ENCODE measurements around the gene CNTNAP2.

CNTNAP2 gene

GRCh38 chr7:146713934-146714333, 597.3 kb downstream of the CNTNAP2 start:
- Histone ChIP-seq H3K4me1 (ENCODE audit: control insufficient read depth, insufficient read depth, low read length) (no peaks in the 10 kb centered on the region), H3K4me3 (ENCODE audit: insufficient read depth, low read depth, low read length) (no peak overlapping the region), H3K36me3 (ENCODE audit: control insufficient read depth, insufficient read depth, low read length) (no peaks in the 10 kb centered on the region), H3K27me3 (ENCODE audit: control insufficient read depth, insufficient read depth, low read length, poor library complexity, severe bottlenecking) (no peaks in the 10 kb centered on the region), H3K27ac (ENCODE audit: insufficient read depth, low read depth, low read length, poor library complexity, severe bottlenecking) (no peak overlapping the region), H3K9me3 (ENCODE audit: control insufficient read depth, low read length) (no peaks in the 10 kb centered on the region)
- 95% methylated on average over 3 of the region's 3 CpGs for WGBS, 2 experiments

DNA sequence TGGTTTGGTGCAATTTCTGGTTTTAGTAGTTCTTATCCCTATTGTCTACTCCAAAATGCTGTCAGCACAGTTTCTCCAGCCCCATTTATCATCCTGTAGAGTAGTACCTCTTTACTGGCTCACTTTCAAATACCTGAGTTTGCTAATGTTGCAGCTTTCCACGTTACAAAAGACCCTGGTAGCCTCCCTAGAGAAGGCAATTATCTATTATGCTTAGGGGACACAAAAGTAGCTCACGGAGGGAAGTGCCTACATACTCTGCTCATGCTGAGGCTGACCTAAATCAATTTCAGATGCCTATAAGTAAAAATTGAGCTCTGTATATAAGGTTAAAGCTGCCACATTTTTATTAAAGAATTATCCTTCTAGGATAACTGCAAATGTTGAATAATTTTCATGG, 603.6 kb downstream of the CNTNAP2 start:
- Histone ChIP-seq H3K27me3 (ENCODE audit: control insufficient read depth, insufficient read depth, low read length, poor library complexity, severe bottlenecking) (no peaks in the 10 kb centered on the region), H3K36me3 (ENCODE audit: control insufficient read depth, insufficient read depth, low read length) (no peaks in the 10 kb centered on the region), H3K27ac (ENCODE audit: insufficient read depth, low read depth, low read length, poor library complexity, severe bottlenecking) (no peak overlapping the region), H3K4me1 (ENCODE audit: control insufficient read depth, insufficient read depth, low read length) (no peaks in the 10 kb centered on the region), H3K9me3 (ENCODE audit: control insufficient read depth, low read length) (no peaks in the 10 kb centered on the region), H3K4me3 (ENCODE audit: insufficient read depth, low read depth, low read length) (no peak overlapping the region)
- WGBS, 2 experiments = 16 to 40% methylated on average over 2 of the region's 2 CpGs

GRCh38 chr7:146722986-146723385, 606.4 kb downstream of the CNTNAP2 start:
- no peaks in the 10 kb centered on the region for H3K36me3 ChIP-seq (ENCODE audit: control insufficient read depth, insufficient read depth, low read length)
- no peak overlapping the region for H3K4me3 ChIP-seq (ENCODE audit: insufficient read depth, low read depth, low read length)
- 88 to 89% methylated on average over 1 of the region's 1 CpG for WGBS, 2 experiments
- no peaks in the 10 kb centered on the region for H3K4me1 ChIP-seq (ENCODE audit: control insufficient read depth, insufficient read depth, low read length)
- no peaks in the 10 kb centered on the region for H3K9me3 ChIP-seq (ENCODE audit: control insufficient read depth, low read length)
- no peaks in the 10 kb centered on the region for H3K27me3 ChIP-seq (ENCODE audit: control insufficient read depth, insufficient read depth, low read length, poor library complexity, severe bottlenecking)
- no peak overlapping the region for H3K27ac ChIP-seq (ENCODE audit: insufficient read depth, low read depth, low read length, poor library complexity, severe bottlenecking)

GRCh38 chr7:146725520-146725919, 608.9 kb downstream of the CNTNAP2 start:
- Histone ChIP-seq H3K36me3 (ENCODE audit: control insufficient read depth, insufficient read depth, low read length) (no peaks in the 10 kb centered on the region), H3K4me3 (ENCODE audit: insufficient read depth, low read depth, low read length) (no peak overlapping the region), H3K9me3 (ENCODE audit: control insufficient read depth, low read length) (no peaks in the 10 kb centered on the region), H3K27ac (ENCODE audit: insufficient read depth, low read depth, low read length, poor library complexity, severe bottlenecking) (no peak overlapping the region), H3K4me1 (ENCODE audit: control insufficient read depth, insufficient read depth, low read length) (no peaks in the 10 kb centered on the region), H3K27me3 (ENCODE audit: control insufficient read depth, insufficient read depth, low read length, poor library complexity, severe bottlenecking) (no peaks in the 10 kb centered on the region)
- 91 to 96% methylated on average over 3 of the region's 3 CpGs for WGBS, 2 experiments

DNA sequence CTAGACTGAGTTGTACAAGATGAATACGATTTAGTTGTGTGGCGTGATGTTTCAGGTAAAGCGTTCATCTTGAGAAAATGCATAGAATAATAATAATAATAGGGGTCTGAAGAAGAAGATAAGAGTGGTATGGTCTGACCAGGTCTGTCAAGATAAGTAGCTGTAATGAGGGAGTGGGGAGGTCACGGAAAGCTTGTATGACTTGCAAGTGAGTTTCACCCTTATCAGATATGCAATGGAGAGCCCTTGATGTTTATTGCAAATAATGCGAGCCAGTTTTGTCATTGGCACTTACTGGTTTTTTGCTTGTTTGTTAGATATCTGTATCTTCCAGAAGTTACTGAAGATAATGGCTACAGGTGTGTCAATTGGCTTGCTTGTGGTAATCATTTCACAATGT, 611.5 kb downstream of the CNTNAP2 start:
- H3K4me3 ChIP-seq (ENCODE audit: insufficient read depth, low read depth, low read length) = no peak overlapping the region
- no peaks in the 10 kb centered on the region for H3K36me3 ChIP-seq (ENCODE audit: control insufficient read depth, insufficient read depth, low read length)
- no peaks in the 10 kb centered on the region for H3K27me3 ChIP-seq (ENCODE audit: control insufficient read depth, insufficient read depth, low read length, poor library complexity, severe bottlenecking)
- no peak overlapping the region for H3K27ac ChIP-seq (ENCODE audit: insufficient read depth, low read depth, low read length, poor library complexity, severe bottlenecking)
- H3K9me3 ChIP-seq (ENCODE audit: control insufficient read depth, low read length) = no peaks in the 10 kb centered on the region
- no peaks in the 10 kb centered on the region for H3K4me1 ChIP-seq (ENCODE audit: control insufficient read depth, insufficient read depth, low read length)
- 94 to 97% methylated on average over 5 of the region's 5 CpGs for WGBS, 2 experiments

DNA sequence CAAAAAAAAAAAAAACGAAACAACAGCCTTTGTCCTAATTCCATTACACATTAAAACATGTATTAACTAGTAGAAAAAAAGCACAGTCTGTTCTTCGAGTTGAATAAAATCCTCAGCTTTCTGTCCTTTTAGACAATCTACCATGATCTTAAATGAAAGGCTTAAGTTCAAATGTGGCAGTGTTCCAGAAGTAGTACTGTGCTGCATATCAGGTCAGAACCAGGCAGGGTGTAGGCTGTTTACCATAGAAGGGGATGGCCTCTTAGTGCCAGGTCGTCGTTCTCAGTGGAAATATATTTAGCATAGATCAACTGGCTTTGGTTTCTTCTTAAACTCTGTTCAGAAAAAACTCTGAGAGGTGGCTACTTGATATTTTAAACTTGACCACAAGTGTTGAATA, 612.0 kb downstream of the CNTNAP2 start:
- no peaks in the 10 kb centered on the region for H3K9me3 ChIP-seq (ENCODE audit: control insufficient read depth, low read length)
- H3K36me3 ChIP-seq (ENCODE audit: control insufficient read depth, insufficient read depth, low read length) = no peaks in the 10 kb centered on the region
- no peaks in the 10 kb centered on the region for H3K4me1 ChIP-seq (ENCODE audit: control insufficient read depth, insufficient read depth, low read length)
- H3K27me3 ChIP-seq (ENCODE audit: control insufficient read depth, insufficient read depth, low read length, poor library complexity, severe bottlenecking) = no peaks in the 10 kb centered on the region
- no peak overlapping the region for H3K4me3 ChIP-seq (ENCODE audit: insufficient read depth, low read depth, low read length)
- H3K27ac ChIP-seq (ENCODE audit: insufficient read depth, low read depth, low read length, poor library complexity, severe bottlenecking) = no peak overlapping the region
- 87 to 89% methylated on average over 4 of the region's 4 CpGs for WGBS, 2 experiments

- Histone ChIP-seq H3K9me3 (ENCODE audit: control insufficient read depth, low read length) (no peaks in the 10 kb centered on the region), H3K27ac (ENCODE audit: insufficient read depth, low read depth, low read length, poor library complexity, severe bottlenecking) (no peak overlapping the region), H3K4me3 (ENCODE audit: insufficient read depth, low read depth, low read length) (no peak overlapping the region), H3K27me3 (ENCODE audit: control insufficient read depth, insufficient read depth, low read length, poor library complexity, severe bottlenecking) (no peaks in the 10 kb centered on the region), H3K36me3 (ENCODE audit: control insufficient read depth, insufficient read depth, low read length) (no peaks in the 10 kb centered on the region), H3K4me1 (ENCODE audit: control insufficient read depth, insufficient read depth, low read length) (no peaks in the 10 kb centered on the region)
- WGBS, 2 experiments = 96 to 97% methylated on average over 2 of the region's 4 CpGs
Measured at GRCh38 chr7:146731185-146731584, 614.6 kb downstream of the CNTNAP2 start.

DNA sequence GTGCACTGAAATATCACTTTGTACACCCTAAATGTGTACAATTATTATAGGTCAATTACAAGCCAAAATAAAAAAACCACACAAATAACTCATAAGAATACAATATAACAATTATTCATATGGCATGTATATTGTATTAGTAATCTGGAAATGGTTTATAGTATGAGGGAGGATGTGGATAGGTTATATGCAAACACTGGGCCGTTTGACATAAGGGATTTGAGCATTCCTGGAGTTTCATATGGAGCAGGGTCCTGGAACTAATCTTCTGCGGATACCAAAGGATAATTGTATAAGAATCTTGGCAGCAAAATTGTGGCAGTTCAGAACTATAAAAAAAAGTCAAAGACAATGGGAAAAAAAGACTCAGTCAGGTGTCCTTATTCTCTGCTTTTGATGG, 619.4 kb downstream of the CNTNAP2 start:
- H3K36me3 ChIP-seq (ENCODE audit: control insufficient read depth, insufficient read depth, low read length) = no peaks in the 10 kb centered on the region
- no peaks in the 10 kb centered on the region for H3K27me3 ChIP-seq (ENCODE audit: control insufficient read depth, insufficient read depth, low read length, poor library complexity, severe bottlenecking)
- no peak overlapping the region for H3K4me3 ChIP-seq (ENCODE audit: insufficient read depth, low read depth, low read length)
- no peaks in the 10 kb centered on the region for H3K4me1 ChIP-seq (ENCODE audit: control insufficient read depth, insufficient read depth, low read length)
- no peaks in the 10 kb centered on the region for H3K9me3 ChIP-seq (ENCODE audit: control insufficient read depth, low read length)
- no peak overlapping the region for H3K27ac ChIP-seq (ENCODE audit: insufficient read depth, low read depth, low read length, poor library complexity, severe bottlenecking)
- WGBS, 2 experiments = 87 to 93% methylated on average over 2 of the region's 2 CpGs

- Histone ChIP-seq H3K9me3 (ENCODE audit: control insufficient read depth, low read length) (no peaks in the 10 kb centered on the region), H3K27ac (ENCODE audit: insufficient read depth, low read depth, low read length, poor library complexity, severe bottlenecking) (no peak overlapping the region), H3K27me3 (ENCODE audit: control insufficient read depth, insufficient read depth, low read length, poor library complexity, severe bottlenecking) (no peaks in the 10 kb centered on the region), H3K4me3 (ENCODE audit: insufficient read depth, low read depth, low read length) (no peak overlapping the region), H3K4me1 (ENCODE audit: control insufficient read depth, insufficient read depth, low read length) (no peaks in the 10 kb centered on the region), H3K36me3 (ENCODE audit: control insufficient read depth, insufficient read depth, low read length) (no peaks in the 10 kb centered on the region)
- WGBS, 2 experiments = 68 to 69% methylated on average over 3 of the region's 5 CpGs
Measured at GRCh38 chr7:146736446-146737190, 620.0 kb downstream of the CNTNAP2 start.

- H3K36me3 ChIP-seq (ENCODE audit: control insufficient read depth, insufficient read depth, low read length) = no peaks in the 10 kb centered on the region
- no peak overlapping the region for H3K27ac ChIP-seq (ENCODE audit: insufficient read depth, low read depth, low read length, poor library complexity, severe bottlenecking)
- H3K9me3 ChIP-seq (ENCODE audit: control insufficient read depth, low read length) = no peaks in the 10 kb centered on the region
- no peaks in the 10 kb centered on the region for H3K27me3 ChIP-seq (ENCODE audit: control insufficient read depth, insufficient read depth, low read length, poor library complexity, severe bottlenecking)
- no peak overlapping the region for H3K4me3 ChIP-seq (ENCODE audit: insufficient read depth, low read depth, low read length)
- H3K4me1 ChIP-seq (ENCODE audit: control insufficient read depth, insufficient read depth, low read length) = no peaks in the 10 kb centered on the region
- no CpG with 5 or more reads among the region's 1 CpG for WGBS, 2 experiments
Measured at GRCh38 chr7:146740039-146740438, 623.4 kb downstream of the CNTNAP2 start.

GRCh38 chr7:146741911-146742310, 625.3 kb downstream of the CNTNAP2 start:
- H3K4me1 ChIP-seq (ENCODE audit: control insufficient read depth, insufficient read depth, low read length) = no peaks in the 10 kb centered on the region
- H3K27me3 ChIP-seq (ENCODE audit: control insufficient read depth, insufficient read depth, low read length, poor library complexity, severe bottlenecking) = no peaks in the 10 kb centered on the region
- H3K9me3 ChIP-seq (ENCODE audit: control insufficient read depth, low read length) = no peaks in the 10 kb centered on the region
- H3K27ac ChIP-seq (ENCODE audit: insufficient read depth, low read depth, low read length, poor library complexity, severe bottlenecking) = no peak overlapping the region
- H3K36me3 ChIP-seq (ENCODE audit: control insufficient read depth, insufficient read depth, low read length) = no peaks in the 10 kb centered on the region
- no peak overlapping the region for H3K4me3 ChIP-seq (ENCODE audit: insufficient read depth, low read depth, low read length)

Measured in ectodermal cell (in vitro differentiated cells).